ENCODE results near the gene DARS2.

Gene DARS2

GRCh38 chr1:173887627-173888026 lies 63.2 kb downstream of the DARS2 start:
- DNase-seq = no peak

GRCh38 chr1:173888749-173889148 lies 64.3 kb downstream of the DARS2 start:
- DNase-seq = no peak

- no peak for DNase-seq
Measured at GRCh38 chr1:173889885-173890284, 65.4 kb downstream of the DARS2 start.

GRCh38 chr1:173893611-173894010 lies 69.1 kb downstream of the DARS2 start:
- DNase-seq = peak; percentile 14 to 38 (median 32)

- no peak for DNase-seq
Measured at GRCh38 chr1:173894189-173894588, 69.7 kb downstream of the DARS2 start.

- DNase-seq = no peak
Measured at GRCh38 chr1:173900427-173900826, 76.0 kb downstream of the DARS2 start.

GRCh38 chr1:173900992-173901391 lies 76.5 kb downstream of the DARS2 start:
- DNase-seq = no peak

- DNase-seq = no peak
Measured at GRCh38 chr1:173903827-173904531, 79.5 kb downstream of the DARS2 start.

Measured in suppressor macrophage treated with lipopolysaccharide for 1 hour (primary cell).